ENCODE results near the gene ZSWIM9.

ZSWIM9 gene

GRCh38 chr19:48169939-48170803 lies at the start of gene ZSWIM9, which contains the start of gene LIG1:
Gene ZSWIM9, plus strand, starts transcription at chr19:48170680. Its CDS starts 1,123 bp downstream, at chr19:48171803.
Gene LIG1, minus strand, starts transcription at chr19:48170344. Its CDS starts 4,778 bp downstream, at chr19:48165566.
- peak within 1 kb of the TSS; percentile 68 for H3K9ac ChIP-seq (ENCODE audit: low read length)
- peaks cover 7% of the 10 kb centered on the region for H3K4me1 ChIP-seq (ENCODE audit: control insufficient read depth, insufficient read depth, low read length)
- H3K27ac ChIP-seq (ENCODE audit: low read depth, low read length) = peak within 1 kb of the TSS; percentile 91
- peak within 1 kb of the TSS; percentile 78 for H3K4me3 ChIP-seq (ENCODE audit: low read length)
- H3K36me3 ChIP-seq (ENCODE audit: control insufficient read depth, insufficient read depth, low read length) = no peaks in the 10 kb centered on the region
- H3K27me3 ChIP-seq (ENCODE audit: control insufficient read depth, insufficient read depth, low read length) = no peaks in the 10 kb centered on the region

GRCh38 chr19:48121066-48121465 lies 49.4 kb upstream of the ZSWIM9 start:
- H3K9ac ChIP-seq (ENCODE audit: low read length) = no peak overlapping the region
- no peaks in the 10 kb centered on the region for H3K4me1 ChIP-seq (ENCODE audit: control insufficient read depth, insufficient read depth, low read length)
- no peak overlapping the region for H3K4me3 ChIP-seq (ENCODE audit: low read length)
- no peaks in the 10 kb centered on the region for H3K36me3 ChIP-seq (ENCODE audit: control insufficient read depth, insufficient read depth, low read length)
- H3K27me3 ChIP-seq (ENCODE audit: control insufficient read depth, insufficient read depth, low read length) = no peaks in the 10 kb centered on the region
- H3K27ac ChIP-seq (ENCODE audit: low read depth, low read length) = no peak overlapping the region

GRCh38 chr19:48121909-48122371 lies 48.5 kb upstream of the ZSWIM9 start:
- Histone ChIP-seq H3K27me3 (ENCODE audit: control insufficient read depth, insufficient read depth, low read length) (no peaks in the 10 kb centered on the region), H3K9ac (ENCODE audit: low read length) (no peak overlapping the region), H3K27ac (ENCODE audit: low read depth, low read length) (no peak overlapping the region), H3K4me1 (ENCODE audit: control insufficient read depth, insufficient read depth, low read length) (no peaks in the 10 kb centered on the region), H3K4me3 (ENCODE audit: low read length) (no peak overlapping the region), H3K36me3 (ENCODE audit: control insufficient read depth, insufficient read depth, low read length) (no peaks in the 10 kb centered on the region)

- no peak overlapping the region for H3K9ac ChIP-seq (ENCODE audit: low read length)
- no peak overlapping the region for H3K27ac ChIP-seq (ENCODE audit: low read depth, low read length)
- H3K4me3 ChIP-seq (ENCODE audit: low read length) = no peak overlapping the region
- no peaks in the 10 kb centered on the region for H3K4me1 ChIP-seq (ENCODE audit: control insufficient read depth, insufficient read depth, low read length)
- no peaks in the 10 kb centered on the region for H3K36me3 ChIP-seq (ENCODE audit: control insufficient read depth, insufficient read depth, low read length)
- H3K27me3 ChIP-seq (ENCODE audit: control insufficient read depth, insufficient read depth, low read length) = no peaks in the 10 kb centered on the region
Observed at GRCh38 chr19:48122421-48122820, 48.1 kb upstream of the ZSWIM9 start.

- Histone ChIP-seq H3K9ac (ENCODE audit: low read length) (no peak overlapping the region), H3K4me3 (ENCODE audit: low read length) (no peak overlapping the region), H3K27ac (ENCODE audit: low read depth, low read length) (no peak overlapping the region), H3K36me3 (ENCODE audit: control insufficient read depth, insufficient read depth, low read length) (no peaks in the 10 kb centered on the region), H3K27me3 (ENCODE audit: control insufficient read depth, insufficient read depth, low read length) (no peaks in the 10 kb centered on the region), H3K4me1 (ENCODE audit: control insufficient read depth, insufficient read depth, low read length) (no peaks in the 10 kb centered on the region)
Observed at GRCh38 chr19:48123907-48124651, 46.4 kb upstream of the ZSWIM9 start.

- no peak overlapping the region for H3K27ac ChIP-seq (ENCODE audit: low read depth, low read length)
- H3K9ac ChIP-seq (ENCODE audit: low read length) = no peak overlapping the region
- no peaks in the 10 kb centered on the region for H3K4me1 ChIP-seq (ENCODE audit: control insufficient read depth, insufficient read depth, low read length)
- H3K36me3 ChIP-seq (ENCODE audit: control insufficient read depth, insufficient read depth, low read length) = no peaks in the 10 kb centered on the region
- H3K27me3 ChIP-seq (ENCODE audit: control insufficient read depth, insufficient read depth, low read length) = no peaks in the 10 kb centered on the region
- no peak overlapping the region for H3K4me3 ChIP-seq (ENCODE audit: low read length)
Observed at GRCh38 chr19:48127561-48127960, 42.9 kb upstream of the ZSWIM9 start.

GRCh38 chr19:48133094-48133493 lies 37.4 kb upstream of the ZSWIM9 start:
- no peaks in the 10 kb centered on the region for H3K36me3 ChIP-seq (ENCODE audit: control insufficient read depth, insufficient read depth, low read length)
- H3K4me1 ChIP-seq (ENCODE audit: control insufficient read depth, insufficient read depth, low read length) = no peaks in the 10 kb centered on the region
- H3K27me3 ChIP-seq (ENCODE audit: control insufficient read depth, insufficient read depth, low read length) = no peaks in the 10 kb centered on the region
- no peak overlapping the region for H3K27ac ChIP-seq (ENCODE audit: low read depth, low read length)
- no peak overlapping the region for H3K4me3 ChIP-seq (ENCODE audit: low read length)
- no peak overlapping the region for H3K9ac ChIP-seq (ENCODE audit: low read length)

GRCh38 chr19:48135411-48135810 lies 35.1 kb upstream of the ZSWIM9 start:
- Histone ChIP-seq H3K4me3 (ENCODE audit: low read length) (no peak overlapping the region), H3K36me3 (ENCODE audit: control insufficient read depth, insufficient read depth, low read length) (no peaks in the 10 kb centered on the region)

GRCh38 chr19:48136547-48136946 lies 33.9 kb upstream of the ZSWIM9 start:
- no peak overlapping the region for H3K4me3 ChIP-seq (ENCODE audit: low read length)

More at GRCh38 chr19:48135411-48135810, 35.1 kb upstream of the ZSWIM9 start:
- Histone ChIP-seq H3K27ac (ENCODE audit: low read depth, low read length) (no peak overlapping the region), H3K9ac (ENCODE audit: low read length) (no peak overlapping the region), H3K4me1 (ENCODE audit: control insufficient read depth, insufficient read depth, low read length) (no peaks in the 10 kb centered on the region), H3K27me3 (ENCODE audit: control insufficient read depth, insufficient read depth, low read length) (no peaks in the 10 kb centered on the region)

GRCh38 chr19:48137411-48137810 lies 33.1 kb upstream of the ZSWIM9 start:
- Histone ChIP-seq H3K36me3 (ENCODE audit: control insufficient read depth, insufficient read depth, low read length) (no peaks in the 10 kb centered on the region), H3K9ac (ENCODE audit: low read length) (no peak overlapping the region), H3K4me3 (ENCODE audit: low read length) (no peak overlapping the region), H3K27ac (ENCODE audit: low read depth, low read length) (no peak overlapping the region), H3K27me3 (ENCODE audit: control insufficient read depth, insufficient read depth, low read length) (no peaks in the 10 kb centered on the region), H3K4me1 (ENCODE audit: control insufficient read depth, insufficient read depth, low read length) (no peaks in the 10 kb centered on the region)

More at GRCh38 chr19:48136547-48136946, 33.9 kb upstream of the ZSWIM9 start:
- Histone ChIP-seq H3K4me1 (ENCODE audit: control insufficient read depth, insufficient read depth, low read length) (no peaks in the 10 kb centered on the region), H3K27me3 (ENCODE audit: control insufficient read depth, insufficient read depth, low read length) (no peaks in the 10 kb centered on the region), H3K36me3 (ENCODE audit: control insufficient read depth, insufficient read depth, low read length) (no peaks in the 10 kb centered on the region), H3K27ac (ENCODE audit: low read depth, low read length) (no peak overlapping the region), H3K9ac (ENCODE audit: low read length) (no peak overlapping the region)

- Histone ChIP-seq H3K9ac (ENCODE audit: low read length) (no peak overlapping the region), H3K27me3 (ENCODE audit: control insufficient read depth, insufficient read depth, low read length) (no peaks in the 10 kb centered on the region), H3K4me1 (ENCODE audit: control insufficient read depth, insufficient read depth, low read length) (no peaks in the 10 kb centered on the region), H3K4me3 (ENCODE audit: low read length) (no peak overlapping the region), H3K36me3 (ENCODE audit: control insufficient read depth, insufficient read depth, low read length) (no peaks in the 10 kb centered on the region), H3K27ac (ENCODE audit: low read depth, low read length) (no peak overlapping the region)
Observed at GRCh38 chr19:48139053-48139452, 31.4 kb upstream of the ZSWIM9 start.

GRCh38 chr19:48147597-48148175 lies 22.8 kb upstream of the ZSWIM9 start:
- Histone ChIP-seq H3K9ac (ENCODE audit: low read length) (no peak overlapping the region), H3K4me3 (ENCODE audit: low read length) (no peak overlapping the region), H3K36me3 (ENCODE audit: control insufficient read depth, insufficient read depth, low read length) (no peaks in the 10 kb centered on the region), H3K27ac (ENCODE audit: low read depth, low read length) (no peak overlapping the region), H3K4me1 (ENCODE audit: control insufficient read depth, insufficient read depth, low read length) (peaks cover 4% of the 10 kb centered on the region), H3K27me3 (ENCODE audit: control insufficient read depth, insufficient read depth, low read length) (no peaks in the 10 kb centered on the region)

All from rectal smooth muscle tissue (tissue), 1 donor.